PC-3 (cell line): ENCODE measurements around the gene XRCC6. TPM values are rescaled to one million over a fixed set of nuclear protein-coding genes. Genes with fewer than 3 reads are reported as not detected.
"Not testable (repeated sequence)": the region's sequence is repeated elsewhere in the genome, so short reads cannot be mapped to it uniquely, and the experiment has no call there.

ENCODE experiments used
- ATAC-seq: fragments of 200-7000 bp; cut with Tn5 transposase; 2 replicates; pipeline ENCODE4 v1.9.1; 2020; ENCODE audit warnings: mild to moderate bottlenecking, moderate library complexity
- BruUV-seq: library from RNA; stranded (reverse); fragments of 400-500 nt; replicated peaks from 2 replicates; lab custom pipeline; 2021; lab: Mats Ljungman, UMichigan
- CTCF ChIA-PET: fragments of 300-600 bp; sonication (Branson Sonifier 250); formaldehyde crosslinking; loops from one replicate; lab custom pipeline; 2022; ENCODE audit warnings: antibody characterized with exemption; lab: Charles Lee
- POLR2A ChIA-PET: fragments of 300-600 bp; sonication (Branson Sonifier 250); formaldehyde crosslinking; loops from one replicate; lab custom pipeline; 2022; ENCODE audit warnings: antibody characterized with exemption; ENCODE audit not compliant: unreplicated experiment; lab: Charles Lee
- DNase-seq: peaks from one replicate; pipeline ENCODE4 v3.0.0-alpha.2; 2015
- H2AFZ ChIP-seq: fragments of 300-600 bp; sonication (generic); 2 replicates; pipeline ENCODE4 v1.6.0; 2016; ENCODE audit warnings: antibody characterized with exemption, low read length
- H3F3A ChIP-seq: fragments of 300-600 bp; sonication (generic); one replicate; pipeline ENCODE4 v1.6.0; 2017; ENCODE audit warnings: antibody characterized with exemption, low read length, control low read depth, mild to moderate bottlenecking; ENCODE audit not compliant: unreplicated experiment
- H3K27ac ChIP-seq: fragments of 300-600 bp; sonication (generic); 2 replicates; pipeline ENCODE4 v1.5.1; 2016; ENCODE audit warnings: mild to moderate bottlenecking, low read length
- H3K27me3 ChIP-seq: fragments of 300-600 bp; sonication (generic); 2 replicates; pipeline ENCODE4 v1.6.1; 2016; ENCODE audit warnings: low read length, mixed read lengths
- H3K36me3 ChIP-seq: fragments of 300-600 bp; sonication (generic); 2 replicates; pipeline ENCODE4 v1.6.1; 2016; ENCODE audit warnings: low read depth, mixed run types, low read length, mixed read lengths
- H3K4me1 ChIP-seq: fragments of 300-600 bp; sonication (generic); 2 replicates; pipeline ENCODE4 v1.5.1; 2016; ENCODE audit warnings: low read length; ENCODE audit not compliant: insufficient read depth
- H3K4me2 ChIP-seq: fragments of 300-600 bp; sonication (generic); 2 replicates; pipeline ENCODE4 v1.6.0; 2016; ENCODE audit warnings: low read length
- H3K4me3 ChIP-seq: fragments of 300-600 bp; sonication (generic); 2 replicates; pipeline ENCODE4 v1.5.1; 2016; ENCODE audit warnings: mild to moderate bottlenecking, low read length, mixed read lengths
- H3K79me2 ChIP-seq: fragments of 300-600 bp; sonication (generic); 2 replicates; pipeline ENCODE4 v1.6.1; 2017; ENCODE audit warnings: low read length, mixed read lengths
- H3K9ac ChIP-seq: fragments of 300-600 bp; sonication (generic); 2 replicates; pipeline ENCODE4 v1.6.0; 2016; ENCODE audit warnings: mild to moderate bottlenecking, low read length
- H3K9me2 ChIP-seq: fragments of 300-600 bp; sonication (generic); replicated peaks from 2 replicates; pipeline ENCODE4 v1.6.1; 2016; ENCODE audit warnings: mixed run types, low read length, mixed read lengths
- H3K9me3 ChIP-seq: fragments of 300-600 bp; sonication (generic); 2 replicates; pipeline ENCODE4 v1.6.1; 2016; ENCODE audit warnings: low read length, mixed read lengths
- H4K20me1 ChIP-seq: fragments of 300-600 bp; sonication (generic); 2 replicates; pipeline ENCODE4 v1.6.1; 2016; ENCODE audit warnings: low read length, mixed read lengths
- CTCF ChIP-seq: fragments of 300-600 bp; sonication (generic); conservative IDR thresholded peaks from 2 replicates; pipeline ENCODE4 v1.5.1; 2017; ENCODE audit warnings: antibody characterized with exemption, low read depth, mild to moderate bottlenecking, low read length
- EZH2 ChIP-seq: fragments of 300-600 bp; sonication (generic); IDR thresholded peaks from one replicate; pipeline ENCODE4 v1.6.1; 2017; ENCODE audit warnings: antibody characterized with exemption, mild to moderate bottlenecking, low read length; ENCODE audit not compliant: unreplicated experiment
- EZH2phosphoT487 ChIP-seq: fragments of 300-600 bp; sonication (generic); IDR thresholded peaks from 2 replicates; pipeline ENCODE4 v1.6.1; 2018; ENCODE audit warnings: mild to moderate bottlenecking, antibody characterized with exemption, low read length, borderline replicate concordance
- intact Hi-C: fragments of 100-400 bp; cut with micrococcal nuclease; formaldehyde crosslinking; loops from 2 replicates; pipeline ENCODE4 v1.9.0; 2023
- total RNA-seq: library from RNA; depleted of rRNA; stranded (reverse); fragments of >200 nt; gene quantifications from 2 replicates; pipeline ENCODE4 v1.2.3, GENCODE V29; 2014

The XRCC6 gene
- total RNA-seq, 1 experiment from 2014 or later: 432 TPM

GRCh38 chr22:41664951-41665350 lies 43.9 kb downstream of the XRCC6 start:
- TF ChIP-seq EZH2: no peak
- H3K9me3 ChIP-seq: no peaks in the 10 kb centered on the region
- H2AFZ ChIP-seq: no peak overlapping the region
- ChIA-PET CTCF (no interaction called here), POLR2A (no interaction called here)
- no TSS peak for BruUV-seq
- H3K4me2 ChIP-seq: no peak overlapping the region
- peaks cover 31% of the 10 kb centered on the region; the same call in 1 of the 2 replicates for H3K36me3 ChIP-seq
- H3K9me2 ChIP-seq: no peaks in the 10 kb centered on the region
- no peak for DNase-seq
- no peak overlapping the region for H3K4me3 ChIP-seq
- H3K27me3 ChIP-seq: no peaks in the 10 kb centered on the region
- peaks cover 4% of the 10 kb centered on the region for H3F3A ChIP-seq
- intact Hi-C loops: no loop called here
- peaks cover 21% of the 10 kb centered on the region for H3K4me1 ChIP-seq
- H3K27ac ChIP-seq: no peak overlapping the region
- no peak for ATAC-seq
- no peaks in the 10 kb centered on the region for H4K20me1 ChIP-seq
- 0 out of 2 replicates have a peak, but pooled peaks cover 8% of the 10 kb centered on the region for H3K79me2 ChIP-seq
- no peak overlapping the region for H3K9ac ChIP-seq

- peak overlapping the region; percentile 52 for H3K27ac ChIP-seq
- DNase-seq (peak; percentile 59), ATAC-seq (peak; percentile 13; the same call in 1 of the 2 replicates)
- no peaks in the 10 kb centered on the region for H4K20me1 ChIP-seq
- H3K4me3 ChIP-seq: no peak overlapping the region
- intact Hi-C loops: no loop called here
- H3K9me3 ChIP-seq: no peaks in the 10 kb centered on the region
- CTCF ChIA-PET: no interaction called here
- H3K4me1 ChIP-seq: peaks cover 39% of the 10 kb centered on the region
- BruUV-seq: TSS peak; percentile 21
- TF ChIP-seq CTCF (no peak), EZH2 (no peak), EZH2phosphoT487 (no peak)
- peaks cover 4% of the 10 kb centered on the region for H3F3A ChIP-seq
- POLR2A ChIA-PET: interaction anchor here (0.5 kb wide), 1 partner anchor 18 kb away, joined by 3 read pairs; no protein-coding TSS in a partner anchor
- H2AFZ ChIP-seq: no peak overlapping the region
- H3K36me3 ChIP-seq: peaks cover 4% of the 10 kb centered on the region; the same call in 1 of the 2 replicates
- no peak overlapping the region; the same call in 1 of the 2 replicates for H3K4me2 ChIP-seq
- H3K9me2 ChIP-seq: no peaks in the 10 kb centered on the region
- no peak overlapping the region for H3K9ac ChIP-seq
- H3K79me2 ChIP-seq: peaks cover 19% of the 10 kb centered on the region
- no peaks in the 10 kb centered on the region for H3K27me3 ChIP-seq
These were observed 48.1 kb downstream of the XRCC6 start for GRCh38 chr22:41668971-41669911.

- H3K9ac ChIP-seq, H3K9me2 ChIP-seq, H3F3A ChIP-seq, H3K27me3 ChIP-seq, H4K20me1 ChIP-seq, CTCF ChIA-PET, BruUV-seq, intact Hi-C loops, H3K36me3 ChIP-seq, H2AFZ ChIP-seq, H3K4me3 ChIP-seq, POLR2A ChIA-PET, H3K9me3 ChIP-seq: not testable (repeated sequence)
- Histone ChIP-seq H3K4me2 (peak overlapping the region; percentile 35; the same call in 1 of the 2 replicates), H3K79me2 (peaks cover 31% of the 10 kb centered on the region), H3K27ac (peak overlapping the region; percentile 66), H3K4me1 (peaks cover 36% of the 10 kb centered on the region)
- peak; percentile 65 for ATAC-seq
- peak; percentile 92 for DNase-seq
These were observed 51.0 kb downstream of the XRCC6 start for GRCh38 chr22:41672096-41672495.
